NCI-H128 (cell line): ENCODE results near the gene RCSD1.
"Not testable (repeated sequence)": the region's sequence is repeated elsewhere in the genome, so short reads cannot be mapped to it uniquely, and the experiment has no call there.

ENCODE experiments used
- DNase-seq: peaks from one replicate; lab custom pipeline; 2025; ENCODE audit not compliant: unreplicated experiment; lab: John Stamatoyannopoulos, UW

The RCSD1 gene

DNA sequence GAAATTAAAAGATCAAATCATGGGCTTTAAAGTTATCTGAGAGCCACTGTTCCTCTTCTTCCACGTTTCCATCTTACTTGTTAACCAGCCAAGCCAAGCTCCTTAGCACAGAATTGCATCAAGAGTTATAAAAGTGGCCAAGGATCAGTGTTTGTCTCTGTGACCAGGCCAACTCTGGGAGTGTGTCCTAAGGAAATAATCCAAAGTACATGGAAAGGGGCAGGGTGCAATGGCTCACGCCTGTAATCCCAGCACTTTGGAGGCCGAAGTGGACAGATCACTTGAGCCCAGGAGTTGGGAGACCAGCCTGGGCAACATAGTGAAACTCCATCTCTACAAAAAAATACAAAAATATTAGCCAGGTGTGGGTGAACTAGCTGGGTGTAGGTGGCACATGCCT, 81.8 kb downstream of the RCSD1 start:
- no peak for DNase-seq

DNA sequence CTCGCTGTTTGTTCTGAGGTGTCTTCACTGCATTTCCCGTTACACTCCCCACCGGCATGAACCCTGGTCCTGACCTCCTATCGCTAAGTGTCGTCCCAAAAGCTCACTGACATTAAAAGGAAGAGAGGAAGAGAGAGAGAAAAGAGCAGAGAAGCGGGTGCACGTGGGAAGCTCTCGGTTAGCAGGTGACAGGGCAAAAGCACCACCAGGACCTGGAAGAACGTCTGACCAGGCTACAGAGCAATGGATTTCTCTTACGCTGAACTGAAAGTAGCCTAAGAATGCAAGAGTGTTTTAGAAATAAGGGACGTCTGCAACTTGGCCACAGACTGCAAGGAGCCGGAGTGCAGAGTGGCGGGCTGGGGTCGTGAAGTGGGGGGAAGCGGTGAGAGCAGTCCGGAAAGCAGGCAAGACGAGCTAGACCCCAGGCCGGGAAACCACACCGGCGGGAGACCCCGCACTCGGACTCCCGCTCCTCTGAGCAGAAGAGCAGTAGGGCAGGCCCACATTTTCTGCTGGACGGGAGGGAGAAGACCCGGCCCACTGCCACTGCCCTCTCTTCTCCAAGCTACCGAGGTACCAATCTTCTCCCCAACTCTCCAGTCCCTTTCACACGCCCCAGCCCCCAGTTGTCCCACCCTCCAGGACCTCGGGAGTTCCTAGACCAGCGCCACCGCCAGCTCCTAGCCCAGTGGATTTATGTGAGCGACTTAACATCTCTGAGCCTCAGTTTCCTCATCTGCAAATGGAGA, 83.5 kb downstream of the RCSD1 start:
- DNase-seq: no peak

DNA sequence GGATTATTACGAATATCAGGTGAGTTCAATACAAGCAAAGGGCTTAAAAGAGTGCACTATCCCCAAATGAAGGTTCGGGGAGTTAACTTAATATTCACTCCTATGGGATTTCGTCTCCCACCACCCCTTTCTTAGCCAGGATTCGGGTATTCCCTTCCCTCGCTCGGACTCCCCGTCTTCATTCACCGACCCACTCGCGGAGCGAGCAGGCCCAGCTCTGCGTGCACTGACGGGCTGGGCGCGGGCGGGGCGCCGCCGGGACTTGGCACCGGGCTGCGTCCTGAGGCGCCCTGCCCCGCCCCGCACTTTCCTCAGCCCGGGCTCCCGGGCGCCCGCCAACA, 84.0 kb downstream of the RCSD1 start:
- no peak for DNase-seq

DNA sequence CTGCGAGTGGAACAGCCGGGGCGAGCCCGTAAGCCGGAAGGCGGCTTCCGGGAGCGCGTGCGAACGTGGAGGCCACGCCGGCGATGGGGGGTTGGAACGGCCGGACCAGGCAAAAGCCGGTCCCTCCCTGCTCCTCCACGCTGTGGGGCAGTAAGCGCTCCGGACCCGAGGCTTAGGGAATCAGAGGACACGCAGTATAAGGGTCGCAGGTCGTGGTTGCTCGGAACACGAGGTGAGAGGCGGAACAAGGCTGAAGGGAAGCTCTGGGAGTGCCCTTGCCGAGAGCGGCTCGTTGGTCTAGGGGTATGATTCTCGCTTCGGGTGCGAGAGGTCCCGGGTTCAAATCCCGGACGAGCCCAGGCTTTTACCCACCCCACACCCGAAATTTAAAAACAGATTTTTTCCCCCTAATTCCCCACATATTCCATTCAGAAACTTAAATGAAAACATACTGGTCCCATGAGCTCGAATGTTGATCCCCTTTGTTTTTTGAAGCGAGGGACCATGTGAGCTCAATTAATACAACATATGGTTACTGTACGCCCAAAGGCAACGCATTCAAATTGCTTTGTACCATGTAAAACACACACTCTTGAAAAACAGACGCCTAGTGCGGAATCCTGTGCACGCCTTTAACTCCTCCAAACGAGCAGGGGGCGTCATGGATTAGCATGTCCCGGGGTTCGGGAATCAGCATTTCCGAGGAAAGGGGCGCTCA, 84.6 kb downstream of the RCSD1 start:
- DNase-seq: peak; percentile 79

DNA sequence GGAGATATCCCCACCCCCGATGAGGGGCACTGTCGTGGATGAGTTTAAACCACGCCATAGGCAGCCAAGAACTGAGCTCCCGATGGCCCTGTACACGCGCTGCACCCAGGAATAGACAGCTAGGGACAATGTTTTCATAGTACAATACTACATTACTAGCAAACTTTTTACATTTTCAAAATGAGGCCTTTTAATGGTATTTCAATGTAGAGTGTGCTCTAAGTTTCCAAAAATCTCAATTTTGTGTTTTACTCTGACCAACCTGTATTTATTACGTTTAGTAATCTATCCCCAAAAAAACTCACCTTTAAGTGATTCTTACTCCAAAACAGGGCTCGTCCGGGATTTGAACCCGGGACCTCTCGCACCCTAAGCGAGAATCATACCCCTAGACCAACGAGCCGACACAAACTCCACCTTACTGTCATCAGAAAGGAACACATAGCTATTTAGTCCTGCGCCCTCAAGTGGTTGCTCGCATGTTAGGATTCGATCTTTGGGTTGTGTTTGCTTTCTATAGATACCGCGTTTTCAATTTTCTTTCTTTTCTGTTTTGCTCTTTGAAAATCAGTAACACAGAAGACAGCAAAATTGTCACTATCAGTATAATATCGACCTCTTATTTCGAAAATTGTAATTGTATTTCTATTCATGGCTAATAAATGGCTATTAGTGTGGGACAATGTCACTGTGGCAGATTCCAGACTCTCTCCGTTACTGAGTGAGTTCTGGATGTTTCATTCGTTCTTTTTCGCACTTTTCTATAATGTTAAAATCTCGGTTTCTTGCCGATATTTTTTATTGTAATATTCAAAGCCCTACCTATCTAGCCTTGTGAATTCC, 85.3 kb downstream of the RCSD1 start:
- DNase-seq: peak; percentile 87

DNA sequence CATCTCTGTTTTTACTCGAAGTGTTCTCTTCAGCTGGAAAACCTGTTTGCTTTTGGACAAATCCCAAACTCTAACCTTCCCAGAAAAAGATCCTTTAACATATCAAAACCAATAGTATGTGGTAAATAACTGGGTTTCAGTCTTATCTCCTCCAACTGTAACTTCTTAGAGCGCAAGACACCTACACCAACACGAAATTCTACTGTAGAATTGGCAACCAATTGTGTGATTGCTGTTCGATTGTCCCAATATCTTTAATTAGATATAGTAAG, 85.9 kb downstream of the RCSD1 start:
- DNase-seq: no peak

DNA sequence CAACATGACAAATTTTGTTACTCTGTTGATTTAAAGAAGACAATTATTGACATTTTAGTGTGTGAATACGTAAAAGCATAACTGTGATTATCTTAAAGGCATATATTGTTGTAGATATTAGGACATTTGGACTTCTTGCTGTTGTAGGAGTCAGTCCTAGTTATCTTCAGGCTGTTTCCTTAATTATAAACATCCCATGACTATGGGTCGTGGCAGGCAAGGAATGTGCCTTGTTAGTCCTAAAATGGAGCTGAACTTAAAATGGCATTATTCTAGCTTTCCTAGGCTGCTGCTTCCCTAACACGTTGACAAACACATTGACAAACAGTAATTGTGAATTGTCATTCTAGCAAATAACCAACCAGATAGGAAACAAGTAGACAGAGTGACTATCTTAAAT, 87.3 kb downstream of the RCSD1 start:
- DNase-seq: no peak

DNA sequence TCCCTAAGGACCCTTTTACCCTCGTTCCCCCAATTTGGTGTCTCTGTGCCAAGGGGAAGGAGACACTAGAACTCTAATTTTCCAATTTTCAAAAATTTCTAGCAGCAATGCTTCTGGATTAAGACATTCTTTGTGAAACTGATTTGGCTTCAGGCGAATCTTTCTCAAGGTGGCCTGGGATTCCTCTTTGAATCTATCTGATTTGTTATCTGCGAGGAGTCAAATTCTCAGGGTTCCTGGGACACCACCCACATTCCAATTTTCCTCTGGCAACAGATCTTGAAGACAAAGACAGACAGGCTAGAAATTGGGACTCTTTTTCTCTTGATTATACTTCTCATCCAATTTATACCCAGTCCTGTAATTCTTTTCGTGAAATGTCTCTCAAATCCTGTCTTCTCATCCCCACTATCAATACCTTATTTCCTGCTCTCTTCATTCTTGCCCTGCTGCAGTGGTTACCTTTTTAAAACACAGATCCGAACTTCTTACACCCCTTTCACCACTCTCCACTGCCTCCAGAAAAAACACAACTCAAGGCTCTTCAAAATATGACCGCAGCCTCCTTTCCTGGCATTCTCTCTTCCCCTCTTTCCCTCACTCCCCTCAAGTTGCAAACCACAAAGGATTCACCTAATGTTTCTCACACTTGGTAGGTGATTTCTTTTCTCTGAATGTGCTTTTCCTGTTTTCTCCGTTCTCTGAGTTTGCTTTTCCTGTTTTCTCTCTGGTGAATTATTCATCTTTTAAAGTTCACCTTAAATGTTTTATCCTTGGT, 89.1 kb downstream of the RCSD1 start:
- DNase-seq: no peak

DNA sequence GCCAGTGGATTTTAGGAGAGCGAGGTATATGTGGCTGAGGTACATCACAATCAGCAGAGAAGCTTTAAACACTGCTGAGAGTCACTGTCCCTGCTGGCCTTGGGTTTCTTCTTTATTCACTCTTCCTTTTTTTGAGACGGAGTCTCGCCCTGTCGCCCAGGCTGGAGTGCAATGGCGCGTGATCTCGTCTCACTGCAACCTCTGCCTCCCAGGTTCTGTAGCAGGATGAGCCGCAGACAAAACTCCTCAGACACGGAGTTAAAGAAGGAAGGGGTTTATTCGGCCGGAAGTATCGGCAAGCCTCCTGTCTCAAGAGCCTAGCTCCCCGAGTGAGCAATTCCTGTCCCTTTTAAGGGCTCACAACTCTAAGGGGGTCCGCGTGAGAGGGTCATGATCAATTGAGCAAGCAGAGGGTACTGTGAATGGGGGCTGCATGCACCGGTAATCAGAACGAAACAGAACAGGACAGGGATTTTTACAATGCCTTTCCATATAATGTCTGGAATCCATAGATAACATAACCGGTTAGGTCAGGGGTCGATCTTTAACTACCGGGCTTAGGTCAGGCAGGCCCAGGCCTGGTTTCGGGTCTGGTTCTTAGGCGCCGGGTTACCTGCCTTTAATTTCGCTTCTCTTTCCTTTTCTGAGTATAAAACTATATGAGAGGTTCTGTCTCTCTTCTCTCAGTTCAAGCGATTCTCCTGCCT, 89.8 kb downstream of the RCSD1 start:
- DNase-seq: not testable (repeated sequence)

DNA sequence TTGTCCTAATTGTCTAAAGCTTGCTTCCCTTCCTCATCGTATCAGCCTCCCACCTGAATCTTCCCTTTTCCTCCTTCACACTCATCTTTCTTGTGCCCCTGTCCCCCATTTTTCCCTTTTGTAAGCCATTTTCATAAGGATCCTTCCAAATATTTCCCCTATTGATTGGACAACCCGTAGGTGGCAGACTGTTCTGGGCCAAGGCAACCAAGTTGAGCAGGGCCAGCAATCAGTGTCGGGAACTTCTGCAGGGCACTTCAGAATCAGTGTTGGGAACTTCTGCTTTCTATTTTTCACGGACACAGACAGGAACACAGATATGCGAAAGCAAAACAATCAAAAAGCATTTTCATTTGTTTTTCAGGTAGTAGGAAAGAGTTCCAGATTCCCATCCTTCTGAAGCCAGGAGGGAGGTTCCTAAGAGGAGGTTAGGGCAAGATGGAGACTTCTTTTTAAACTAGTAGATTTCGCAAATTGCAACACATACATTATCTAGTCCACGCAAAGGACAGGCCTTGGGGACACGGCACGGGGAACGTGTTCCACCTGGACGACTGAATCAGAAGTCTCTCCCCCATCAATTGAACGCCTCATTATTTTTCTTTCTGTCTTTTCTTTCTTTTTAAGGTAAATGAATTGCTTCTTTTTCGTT, 91.1 kb downstream of the RCSD1 start:
- no peak for DNase-seq

DNA sequence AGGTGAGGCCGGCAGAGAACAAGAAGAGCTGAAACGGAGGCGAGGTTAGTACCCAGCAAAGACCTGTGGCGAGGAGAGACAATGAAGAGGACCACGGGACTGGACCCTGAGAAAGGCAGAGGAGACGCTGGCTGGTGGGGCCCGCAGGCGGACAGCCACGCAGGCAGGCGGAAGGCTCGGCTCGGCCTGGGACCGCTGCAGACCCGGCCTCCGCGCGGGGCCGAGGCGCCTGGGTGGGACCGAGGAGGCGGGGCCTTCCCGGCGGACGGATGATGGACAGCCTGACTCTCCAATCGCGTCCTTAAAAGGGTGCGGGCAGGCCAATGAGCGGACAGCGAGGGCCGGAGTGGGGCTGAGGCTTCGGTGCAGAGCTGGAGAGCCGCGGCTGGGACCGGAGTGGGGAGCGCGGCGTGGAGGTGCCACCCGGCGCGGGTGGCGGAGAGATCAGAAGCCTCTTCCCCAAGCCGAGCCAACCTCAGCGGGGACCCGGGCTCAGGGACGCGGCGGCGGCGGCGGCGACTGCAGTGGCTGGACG, 91.7 kb downstream of the RCSD1 start, which contains the start of gene MPZL1:
Gene MPZL1, plus strand, starts transcription at position 366 of the 535 bp plus-strand sequence. CDS start 170 bp downstream, outside the sequence.
- DNase-seq: peak; percentile 92

DNA sequence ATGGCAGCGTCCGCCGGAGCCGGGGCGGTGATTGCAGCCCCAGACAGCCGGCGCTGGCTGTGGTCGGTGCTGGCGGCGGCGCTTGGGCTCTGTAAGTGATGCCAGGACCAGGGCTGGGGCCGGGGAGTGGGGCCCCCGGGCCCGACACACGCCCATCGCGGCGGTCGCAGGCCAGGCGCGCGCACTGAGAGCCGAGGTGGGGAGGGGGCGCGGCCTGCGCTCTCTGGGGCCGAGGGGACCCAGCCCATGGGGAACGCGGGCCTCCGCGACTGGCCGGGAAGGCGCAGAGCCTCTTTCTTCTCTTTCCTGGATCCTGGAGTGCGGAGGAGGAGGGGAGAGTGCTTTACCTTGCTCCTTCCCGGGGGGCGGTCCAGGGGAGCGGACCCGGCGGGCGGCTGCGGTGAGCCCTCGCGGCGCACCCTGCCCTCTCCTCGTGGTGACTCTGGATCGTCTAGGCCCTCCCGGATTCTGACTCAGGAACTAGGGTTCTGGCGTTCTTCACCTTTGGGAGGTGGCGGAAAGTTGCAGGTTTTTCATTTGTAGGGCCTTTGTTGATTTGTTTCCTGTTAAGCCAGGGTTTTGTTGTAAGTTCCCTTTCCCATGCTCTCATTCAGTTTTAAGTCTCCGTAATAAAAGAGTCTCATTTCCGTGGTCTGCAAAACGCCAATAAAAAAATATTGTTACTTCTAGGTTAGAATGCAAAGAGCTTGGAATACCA, 92.3 kb downstream of the RCSD1 start:
- peak; percentile 38 for DNase-seq

DNA sequence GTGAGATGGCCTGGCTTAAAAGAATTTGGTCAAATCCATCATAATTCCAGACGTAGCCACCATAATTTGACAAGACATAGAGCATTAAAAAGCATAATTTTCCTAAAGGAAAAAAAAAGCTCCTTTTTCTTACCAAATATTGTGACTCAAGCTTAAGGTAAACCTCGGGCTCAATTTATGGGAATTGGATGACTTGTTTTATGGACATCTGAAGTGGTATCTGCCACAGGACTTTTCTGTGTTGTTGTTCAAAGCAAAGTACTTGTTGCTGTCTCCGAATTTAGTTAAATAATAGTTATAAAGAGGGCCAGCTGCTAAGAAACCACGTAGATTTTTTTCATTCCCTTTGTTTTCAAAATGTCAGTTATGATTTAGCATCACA, 92.8 kb downstream of the RCSD1 start:
- DNase-seq: no peak

DNA sequence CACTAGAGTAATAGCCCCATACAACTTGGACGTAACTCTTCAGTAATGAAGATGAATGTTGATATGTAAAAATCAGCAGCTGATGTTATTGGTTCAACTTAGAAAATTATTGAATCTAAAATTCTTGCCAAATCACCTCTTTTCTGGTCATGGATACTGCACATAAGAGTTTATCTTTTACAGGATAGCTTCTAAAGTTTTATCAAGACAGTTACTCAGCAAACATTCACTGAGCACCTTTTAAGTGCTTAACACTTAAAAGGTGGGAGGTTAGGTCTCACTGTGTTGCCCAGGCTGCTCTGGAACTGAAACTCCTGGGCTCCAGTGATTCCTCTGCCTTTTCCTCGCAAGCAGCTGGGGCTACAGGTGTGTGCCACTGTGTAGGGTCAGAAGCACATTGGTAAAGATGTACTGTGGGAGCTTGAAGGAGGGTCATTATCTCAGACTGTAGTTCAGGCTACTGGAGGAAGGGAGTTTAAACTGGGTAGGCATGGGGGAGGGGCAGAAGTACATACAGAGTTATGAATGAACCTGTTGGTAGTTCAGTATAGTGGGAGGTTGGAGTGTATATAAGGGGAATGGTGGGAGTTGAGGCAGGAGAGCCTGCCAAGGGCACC, 93.8 kb downstream of the RCSD1 start:
- DNase-seq: no peak

DNA sequence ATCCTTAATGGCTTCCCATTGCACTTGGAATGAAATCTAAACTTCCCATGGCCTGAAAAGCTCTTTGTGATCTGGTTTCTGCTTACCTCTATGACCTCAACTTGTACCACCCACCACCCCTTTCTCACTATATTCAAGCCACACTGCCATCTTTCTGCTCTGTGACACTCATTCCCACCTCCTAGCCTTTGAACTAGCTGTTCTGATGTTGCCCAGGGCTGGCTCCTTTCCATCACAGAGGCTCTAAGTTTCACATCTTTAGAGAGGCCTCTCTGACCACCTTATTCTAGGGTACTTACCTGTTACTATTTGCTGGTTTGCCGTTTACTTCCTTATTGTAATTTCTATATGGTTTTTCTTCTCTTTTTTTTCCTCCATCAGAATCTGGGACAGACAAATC, 96.0 kb downstream of the RCSD1 start:
- no peak for DNase-seq

DNA sequence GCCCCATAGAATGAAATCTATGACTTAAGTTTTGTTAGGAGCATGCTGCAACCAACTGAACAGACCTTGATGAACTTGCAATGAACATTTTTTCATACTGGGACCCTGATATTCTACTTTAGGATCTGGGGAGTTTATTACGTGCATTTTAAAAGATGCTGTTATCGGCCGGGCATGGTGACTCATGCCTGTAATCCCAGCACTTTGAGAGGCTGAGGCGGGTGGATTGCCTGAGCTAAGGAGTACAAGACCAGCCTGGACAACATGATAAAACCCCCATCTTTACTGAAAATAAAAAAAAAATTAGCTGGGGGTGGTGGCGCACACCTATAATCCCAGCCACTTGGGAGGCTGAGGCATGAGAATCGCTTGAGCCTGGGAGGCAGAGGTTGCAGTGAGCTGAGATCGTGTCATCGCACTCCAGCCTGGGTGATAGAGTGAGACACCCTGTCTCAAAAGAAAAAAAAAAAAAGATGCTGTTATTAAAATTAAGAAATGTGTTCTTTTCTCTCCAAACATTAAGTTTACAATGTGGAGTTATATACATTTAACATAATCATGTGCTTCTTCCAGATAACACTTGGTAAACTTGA, 98.9 kb downstream of the RCSD1 start:
- DNase-seq: no peak

DNA sequence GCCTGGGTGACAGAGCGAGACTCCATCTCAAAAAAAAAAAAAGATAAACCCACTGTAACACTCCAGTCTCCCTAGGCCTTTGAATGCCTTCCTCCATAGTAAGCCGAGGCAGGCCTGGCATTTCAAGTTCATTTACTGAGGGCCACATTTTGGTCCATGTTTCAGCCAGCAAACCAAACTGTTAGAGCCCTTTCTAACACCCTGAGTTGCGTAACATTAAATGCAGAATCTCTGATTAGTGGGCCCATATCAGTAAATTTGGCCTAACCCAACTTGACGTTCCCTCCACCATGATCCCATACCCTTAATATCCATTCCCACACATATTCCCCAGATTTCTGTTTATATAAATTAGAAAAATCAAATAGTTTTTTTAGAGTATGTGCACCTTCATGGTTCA, 104.2 kb downstream of the RCSD1 start:
- no peak for DNase-seq

DNA sequence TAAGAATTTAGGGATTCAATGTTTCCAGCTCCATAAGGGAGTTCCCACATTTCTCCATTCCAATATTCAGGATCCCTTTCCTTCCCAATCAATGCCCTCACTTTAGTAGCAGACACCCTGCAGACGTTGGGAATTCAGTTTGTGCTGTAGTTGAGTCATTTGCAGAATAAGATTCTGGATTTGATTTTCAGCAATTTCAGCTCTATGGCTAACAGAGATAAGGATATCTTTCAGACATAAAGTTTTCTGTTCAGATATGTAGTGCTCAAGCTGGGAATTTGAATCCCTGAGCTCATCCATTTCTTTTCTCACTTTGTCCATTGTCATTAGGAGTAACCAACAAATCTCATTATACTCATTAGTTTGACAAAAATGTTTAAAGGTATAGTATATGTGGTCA, 104.8 kb downstream of the RCSD1 start:
- no peak for DNase-seq
